Natural killer cell (primary cell): Measurements from ENCODE around the gene ANGPT4. TPM values are rescaled to one million over a fixed set of nuclear protein-coding genes. Genes with fewer than 3 reads are reported as not detected.

Experiments
- ATAC-seq, 3 donors: fragments of 150-1000 bp in 2 of 3; fragments of 200-7000 bp in 1 of 3; cut with Tn5 transposase; 1 replicate in 1 of 3; 2 replicates in 2 of 3; pipeline ENCODE4 v1.10.0; 2021; ENCODE audit warnings: mild to moderate bottlenecking in 2 of 3, moderate library complexity in 2 of 3
- DNase-seq, 2 donors: peaks; one replicate each; pipeline versions ENCODE4 v3.0.0 to v3.0.0-alpha.2; 2013 to 2021; ENCODE audit warnings: mixed read lengths in 1 of 2
- H3K27ac ChIP-seq: one replicate; pipeline ENCODE4 v1.5.1; 2013; ENCODE audit warnings: mild to moderate bottlenecking, low read length
- H3K27me3 ChIP-seq: one replicate; pipeline ENCODE4 v1.6.1; 2013; ENCODE audit warnings: low read length; ENCODE audit not compliant: control insufficient read depth, insufficient read depth
- H3K36me3 ChIP-seq: one replicate; pipeline ENCODE4 v1.6.1; 2013; ENCODE audit warnings: low read length; ENCODE audit not compliant: control insufficient read depth, insufficient read depth
- H3K4me1 ChIP-seq: one replicate; pipeline ENCODE4 v1.6.1; 2013; ENCODE audit warnings: low read length; ENCODE audit not compliant: control insufficient read depth, insufficient read depth
- H3K4me3 ChIP-seq: one replicate; pipeline ENCODE4 v1.5.1; 2013; ENCODE audit warnings: low read length
- H3K9me3 ChIP-seq: one replicate; pipeline ENCODE4 v1.6.1; 2013; ENCODE audit warnings: low read length; ENCODE audit not compliant: control insufficient read depth, insufficient read depth
- H3K27ac Mint-ChIP-seq, 2 donors: one replicate each; pipeline ENCODE4 v1.8.0; 2022; ENCODE audit warnings: mild to moderate bottlenecking in 2 of 2, mixed read lengths in 2 of 2, moderate library complexity in 1 of 2
- H3K27me3 Mint-ChIP-seq, 2 donors: one replicate each; pipeline ENCODE4 v1.8.0; 2022; ENCODE audit warnings: low read depth in 2 of 2, mixed read lengths in 2 of 2
- H3K36me3 Mint-ChIP-seq: one replicate; pipeline ENCODE4 v1.8.0; 2022; ENCODE audit warnings: mixed read lengths
- H3K4me1 Mint-ChIP-seq, 2 donors: one replicate each; pipeline ENCODE4 v1.8.0; 2022; ENCODE audit warnings: mixed read lengths in 2 of 2
- H3K4me3 Mint-ChIP-seq: one replicate; pipeline ENCODE4 v1.8.0; 2022; ENCODE audit warnings: mild to moderate bottlenecking, moderate library complexity, mixed read lengths
- H3K9me3 Mint-ChIP-seq, 2 donors: one replicate each; pipeline ENCODE4 v1.8.0; 2022; ENCODE audit warnings: mixed read lengths in 2 of 2
- WGBS: methylation state at CpG from one replicate; pipeline ENCODE4 v1.1.7; 2013; ENCODE audit warnings: missing lambda C conversion rate; ENCODE audit not compliant: insufficient coverage; 5-methylcytosine and 5-hydroxymethylcytosine counted together
- intact Hi-C: fragments of 100-400 bp; cut with micrococcal nuclease; formaldehyde crosslinking; loops from one replicate; pipeline ENCODE4 v1.14.2; 2022
- total RNA-seq, 4 donors: library from RNA; stranded (reverse); fragments of 120-200 nt in 1 of 4; gene quantifications; one replicate each; pipeline versions ENCODE4 v1.2.3 to v1.2.4, GENCODE V29; 2013 to 2022
- TF ChIP-seq, protein P1 (sequence below): fragments of 200-600 bp; IDR thresholded peaks from one replicate; pipeline ENCODE4 v1.8.0; 2022; ENCODE audit warnings: antibody characterized with exemption

The ANGPT4 gene
- total RNA-seq, 3 donors from 2014 or later (not counting 1 experiment from before 2014, with no cell fraction given): not detected

DNA sequence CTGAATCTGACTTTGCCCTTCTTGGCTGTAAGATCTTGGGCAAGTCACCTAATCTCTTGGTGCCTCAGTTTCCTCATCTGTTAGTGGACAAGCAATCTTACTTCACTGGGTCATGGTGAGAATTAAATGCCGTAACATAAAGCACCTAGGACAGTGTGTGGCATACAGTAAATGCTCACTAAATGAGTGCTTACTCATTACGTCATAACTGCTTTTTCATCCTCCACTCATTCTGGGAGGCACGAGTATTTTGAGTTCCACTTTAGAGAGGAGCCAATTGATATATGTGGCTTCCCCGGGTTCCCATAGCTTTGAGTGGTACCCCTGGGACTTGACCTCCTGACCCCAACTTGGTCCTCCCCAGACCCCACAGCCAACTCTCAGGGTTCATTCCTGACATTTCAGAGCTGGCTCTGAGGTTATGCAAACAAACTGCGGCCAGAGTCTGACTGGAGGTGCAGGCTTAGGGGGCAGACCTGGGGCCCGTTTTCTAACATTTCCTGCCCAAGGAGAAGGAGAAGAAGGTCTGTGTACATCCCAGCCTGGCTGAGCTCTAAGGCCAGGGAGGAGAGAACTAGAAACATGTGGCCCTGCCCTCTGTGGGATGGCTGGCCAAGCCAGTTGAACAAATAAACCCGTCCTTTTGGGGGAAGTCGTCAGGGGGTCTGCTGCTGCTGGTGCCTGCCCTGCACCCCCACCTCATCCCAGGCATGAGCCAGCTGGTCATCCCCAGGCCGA is 5.8 kb downstream of the ANGPT4 start:
- peaks cover 0 to 8% of the 10 kb centered on the region in 2 donors for H3K27me3 Mint-ChIP-seq
- peaks cover 0 to 6% of the 10 kb centered on the region in 2 donors for H3K4me1 Mint-ChIP-seq
- 77% methylated on average over 9 of the region's 9 CpGs for WGBS
- Histone ChIP-seq H3K4me3 (no peak overlapping the region), H3K4me1 (no peaks in the 10 kb centered on the region), H3K9me3 (no peaks in the 10 kb centered on the region), H3K27ac (no peak overlapping the region), H3K36me3 (no peaks in the 10 kb centered on the region), H3K27me3 (no peaks in the 10 kb centered on the region)
- H3K27ac Mint-ChIP-seq: no peak overlapping the region
- no peaks in the 10 kb centered on the region for H3K36me3 Mint-ChIP-seq
- ATAC-seq (no peak), DNase-seq (no peak)
- H3K9me3 Mint-ChIP-seq: no peaks in the 10 kb centered on the region
- TF ChIP-seq, protein P1, sequence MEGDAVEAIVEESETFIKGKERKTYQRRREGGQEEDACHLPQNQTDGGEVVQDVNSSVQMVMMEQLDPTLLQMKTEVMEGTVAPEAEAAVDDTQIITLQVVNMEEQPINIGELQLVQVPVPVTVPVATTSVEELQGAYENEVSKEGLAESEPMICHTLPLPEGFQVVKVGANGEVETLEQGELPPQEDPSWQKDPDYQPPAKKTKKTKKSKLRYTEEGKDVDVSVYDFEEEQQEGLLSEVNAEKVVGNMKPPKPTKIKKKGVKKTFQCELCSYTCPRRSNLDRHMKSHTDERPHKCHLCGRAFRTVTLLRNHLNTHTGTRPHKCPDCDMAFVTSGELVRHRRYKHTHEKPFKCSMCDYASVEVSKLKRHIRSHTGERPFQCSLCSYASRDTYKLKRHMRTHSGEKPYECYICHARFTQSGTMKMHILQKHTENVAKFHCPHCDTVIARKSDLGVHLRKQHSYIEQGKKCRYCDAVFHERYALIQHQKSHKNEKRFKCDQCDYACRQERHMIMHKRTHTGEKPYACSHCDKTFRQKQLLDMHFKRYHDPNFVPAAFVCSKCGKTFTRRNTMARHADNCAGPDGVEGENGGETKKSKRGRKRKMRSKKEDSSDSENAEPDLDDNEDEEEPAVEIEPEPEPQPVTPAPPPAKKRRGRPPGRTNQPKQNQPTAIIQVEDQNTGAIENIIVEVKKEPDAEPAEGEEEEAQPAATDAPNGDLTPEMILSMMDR: no peak
- H3K4me3 Mint-ChIP-seq: no peak overlapping the region
- intact Hi-C loops: no loop called here

DNA sequence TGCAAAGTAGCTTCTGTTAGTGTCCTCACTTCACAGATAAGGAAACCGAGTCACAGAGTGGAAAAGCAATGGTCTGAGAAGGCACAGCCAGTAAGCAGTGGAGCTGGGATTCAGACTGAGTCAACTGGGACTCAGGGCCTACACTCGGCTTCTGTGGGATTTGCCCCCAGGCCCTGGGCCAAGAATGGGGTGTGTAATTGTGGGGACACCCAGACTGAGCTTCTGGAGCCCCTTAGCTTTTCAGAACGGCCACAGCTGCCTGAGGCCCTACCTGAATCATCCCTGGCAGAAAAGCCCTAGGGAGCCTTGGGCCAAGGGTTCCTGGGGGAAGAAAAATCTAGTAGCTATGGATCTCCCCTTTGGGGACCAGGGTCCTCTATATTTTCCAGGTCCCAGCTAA is 6.5 kb downstream of the ANGPT4 start:
- Mint-ChIP-seq H3K4me1 (peaks cover 0 to 6% of the 10 kb centered on the region in 2 donors), H3K27ac (no peak overlapping the region), H3K9me3 (no peaks in the 10 kb centered on the region), H3K27me3 (peaks cover 0 to 1% of the 10 kb centered on the region in 2 donors), H3K4me3 (no peak overlapping the region), H3K36me3 (no peaks in the 10 kb centered on the region)
- ATAC-seq (no peak), DNase-seq (no peak)
- 79% methylated on average over 3 of the region's 3 CpGs for WGBS
- Histone ChIP-seq H3K27me3 (no peaks in the 10 kb centered on the region), H3K9me3 (no peaks in the 10 kb centered on the region), H3K4me1 (no peaks in the 10 kb centered on the region), H3K36me3 (no peaks in the 10 kb centered on the region), H3K27ac (no peak overlapping the region), H3K4me3 (no peak overlapping the region)
- intact Hi-C loops: no loop called here
- TF ChIP-seq, protein P1: no peak

DNA sequence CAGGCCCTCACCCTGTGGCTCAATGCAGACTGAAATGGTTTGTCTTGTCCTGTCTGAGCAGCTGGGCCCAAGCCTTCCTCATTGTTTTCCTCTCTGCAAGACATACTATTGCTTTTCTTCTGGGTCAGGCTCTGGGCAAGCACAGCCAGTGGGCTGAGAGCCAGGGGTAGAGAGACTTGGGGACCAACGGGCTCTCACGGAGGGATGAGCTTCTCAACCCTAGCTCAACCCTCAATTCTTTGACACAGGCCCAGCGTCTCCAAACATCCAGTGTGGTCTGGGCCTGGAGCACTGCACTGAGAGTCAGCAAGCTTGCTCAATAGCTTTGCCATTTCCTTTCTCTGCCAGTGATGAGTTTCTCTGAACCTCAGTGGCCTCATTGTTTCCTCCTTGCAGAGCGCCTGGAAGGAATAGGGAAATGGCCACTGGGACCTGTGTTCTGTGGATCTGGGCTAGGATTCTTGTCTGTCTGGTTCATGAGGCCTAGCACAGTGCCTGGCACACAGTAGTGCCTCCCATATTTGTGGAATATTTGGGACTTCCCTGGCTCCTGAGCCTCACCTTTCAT is 9.3 kb downstream of the ANGPT4 start:
- no peak for DNase-seq
- ATAC-seq: no peak
- no peak overlapping the region for H3K4me3 Mint-ChIP-seq
- H3K27ac Mint-ChIP-seq: no peak overlapping the region
- intact Hi-C loops: no loop called here
- H3K27me3 ChIP-seq: no peaks in the 10 kb centered on the region
- TF ChIP-seq, protein P1: no peak
- no peaks in the 10 kb centered on the region for H3K9me3 ChIP-seq
- H3K4me3 ChIP-seq: no peak overlapping the region
- no peak overlapping the region for H3K27ac ChIP-seq
- H3K9me3 Mint-ChIP-seq: no peaks in the 10 kb centered on the region
- H3K4me1 ChIP-seq: no peaks in the 10 kb centered on the region
- no peaks in the 10 kb centered on the region for H3K27me3 Mint-ChIP-seq
- no peaks in the 10 kb centered on the region for H3K36me3 ChIP-seq
- 92% methylated on average over 4 of the region's 4 CpGs for WGBS
- peaks cover 0 to 5% of the 10 kb centered on the region in 2 donors for H3K4me1 Mint-ChIP-seq
- no peaks in the 10 kb centered on the region for H3K36me3 Mint-ChIP-seq
